ENCODE measurements around the gene ADAM12. TPM values are rescaled to one million over a fixed set of nuclear protein-coding genes. Genes with fewer than 3 reads are reported as not detected.

Gene ADAM12
- total RNA-seq, 1 experiment from 2014 or later: not detected

GRCh38 chr10:126111516-126111915, 276.8 kb downstream of the ADAM12 start:
- Histone ChIP-seq H3K4me2 (ENCODE audit: low read length) (no peak overlapping the region), H2AFZ (ENCODE audit: low read depth, low read length, poor library complexity, severe bottlenecking) (no peak overlapping the region), H3K4me1 (ENCODE audit: control insufficient read depth in 1 of 2, insufficient read depth in 2 of 2, low read length in 2 of 2) (no peaks in the 10 kb centered on the region), H3K9me3 (ENCODE audit: control insufficient read depth in 1 of 2, insufficient read depth in 1 of 2, low read depth in 1 of 2, low read length in 2 of 2) (no peaks in the 10 kb centered on the region), H3K79me2 (ENCODE audit: insufficient read depth, low read length) (no peaks in the 10 kb centered on the region), H3K36me3 (ENCODE audit: control insufficient read depth in 1 of 2, insufficient read depth in 2 of 2, low read length in 2 of 2) (no peaks in the 10 kb centered on the region), H3K27ac (ENCODE audit: low read depth, low read length) (no peak overlapping the region), H4K20me1 (ENCODE audit: insufficient read depth) (no peaks in the 10 kb centered on the region), H3K4me3 (replicated peaks in 1 of 2; ENCODE audit: low read depth in 1 of 2, low read length in 2 of 2) (no peak overlapping the region), H3K9ac (ENCODE audit: low read length) (no peak overlapping the region), H3K9me2 (ENCODE audit: insufficient read depth) (no peaks in the 10 kb centered on the region), H3K27me3 (ENCODE audit: insufficient read depth, low read length) (peaks cover 55% of the 10 kb centered on the region)
- TF ChIP-seq FOSL1 (IDR thresholded peaks at IDR 0.05; ENCODE audit: low read depth): no peak
- TF ChIP-seq TCF7L2 (IDR thresholded peaks at IDR 0.05; ENCODE audit: borderline replicate concordance, extremely low read depth, insufficient read depth, insufficient read length): no peak
- TF ChIP-seq RAD21 (IDR thresholded peaks at IDR 0.05; ENCODE audit: low read depth): no peak
- no peak for TF ChIP-seq CTCF (IDR thresholded peaks at IDR 0.05 in 2 of 3, conservative IDR thresholded peaks at IDR 0.05 in 1 of 3; ENCODE audit: borderline replicate concordance in 1 of 3, insufficient read depth in 1 of 3, low read depth in 2 of 3, low read length in 2 of 3)
- TF ChIP-seq SP1 (IDR thresholded peaks at IDR 0.05; ENCODE audit: low read depth): no peak
- no peak for TF ChIP-seq CBX3 (IDR thresholded peaks at IDR 0.05; ENCODE audit: low read depth)
- no peak for TF ChIP-seq REST (IDR thresholded peaks at IDR 0.05; ENCODE audit: low read depth)
- no peak for TF ChIP-seq ATF3 (IDR thresholded peaks at IDR 0.05)
- TF ChIP-seq POLR2AphosphoS5 (IDR thresholded peaks at IDR 0.05; ENCODE audit: low read depth, low read length): no peak
- TF ChIP-seq EZH2phosphoT487 (IDR thresholded peaks at IDR 0.05; ENCODE audit: borderline replicate concordance): no peak
- DNase-seq (ENCODE audit: low read depth, low spot score) (no peak), ATAC-seq (no peak)
- BruUV-seq (replicated peaks): no TSS peak
- intact Hi-C loops (cut with micrococcal nuclease): no loop called here
- ChIA-PET POLR2A (no interaction called here), RAD21 (ENCODE audit: low non-redundant PET in 1 of 2, low total read pairs in 2 of 2, uncharacterized antibody in 2 of 2, unreplicated experiment in 2 of 2) (no interaction called here), CTCF (no interaction called here)
